Lower leg skin (tissue), 3 donors: ENCODE measurements around the gene ISCU.

Experiments
- POLR2A ChIP-seq, 2 donors: fragments of 450-650 bp; IDR thresholded peaks; one replicate each; pipeline ENCODE4 v1.6.1; 2016 to 2017; ENCODE audit warnings: antibody characterized with exemption in 2 of 2, mild to moderate bottlenecking in 1 of 2, moderate library complexity in 1 of 2
- TF ChIP-seq, protein P1 (sequence below), 3 donors: fragments of 450-650 bp; IDR thresholded peaks; one replicate each; pipeline ENCODE4 v1.5.1; 2016; ENCODE audit warnings: antibody characterized with exemption in 3 of 3, mild to moderate bottlenecking in 3 of 3, moderate library complexity in 2 of 3

DNA sequence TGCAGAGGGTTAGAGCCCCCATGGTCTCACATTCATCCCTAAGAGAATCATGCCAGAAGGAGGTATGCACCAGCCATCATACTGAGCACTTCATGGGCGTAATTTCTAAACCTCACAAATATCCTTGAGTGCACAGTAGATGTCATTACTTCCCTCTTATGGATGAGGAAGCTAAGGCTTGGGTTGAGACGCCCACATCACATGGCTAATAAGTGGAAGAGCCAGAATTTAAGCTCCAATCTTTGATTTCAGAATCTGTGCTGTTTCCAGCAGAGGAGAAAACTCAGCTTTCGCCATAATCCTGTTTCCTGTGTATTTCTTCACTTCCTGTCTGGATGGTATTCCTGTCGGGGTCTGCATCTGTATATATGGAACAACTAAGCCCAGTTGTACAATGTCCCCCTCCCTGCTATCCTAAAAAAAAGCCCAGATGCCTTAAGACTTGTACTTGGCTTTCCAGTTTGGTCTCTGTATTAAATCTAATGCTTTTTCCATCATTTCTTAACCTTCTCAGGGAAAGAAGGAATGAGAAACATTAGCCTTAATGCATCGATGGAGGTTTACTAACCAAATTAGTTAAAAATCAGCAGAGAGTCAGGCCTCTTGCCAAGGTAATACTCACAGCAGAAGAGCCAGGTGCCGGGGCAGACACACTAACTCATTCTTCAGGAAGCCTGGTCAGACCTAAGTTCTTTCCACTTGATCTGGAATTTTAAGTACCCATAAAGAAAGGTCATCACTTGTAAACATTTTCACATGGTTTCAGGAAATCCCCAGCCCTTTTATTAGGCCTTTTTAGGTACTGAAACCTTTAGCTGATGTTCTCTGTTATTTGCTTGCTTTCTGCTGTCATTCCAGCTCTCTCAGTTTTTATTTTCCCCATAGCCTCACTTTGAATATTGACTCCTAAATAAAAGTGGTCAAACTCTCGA is 5.3 kb downstream of the ISCU start:
- TF ChIP-seq, protein P1, sequence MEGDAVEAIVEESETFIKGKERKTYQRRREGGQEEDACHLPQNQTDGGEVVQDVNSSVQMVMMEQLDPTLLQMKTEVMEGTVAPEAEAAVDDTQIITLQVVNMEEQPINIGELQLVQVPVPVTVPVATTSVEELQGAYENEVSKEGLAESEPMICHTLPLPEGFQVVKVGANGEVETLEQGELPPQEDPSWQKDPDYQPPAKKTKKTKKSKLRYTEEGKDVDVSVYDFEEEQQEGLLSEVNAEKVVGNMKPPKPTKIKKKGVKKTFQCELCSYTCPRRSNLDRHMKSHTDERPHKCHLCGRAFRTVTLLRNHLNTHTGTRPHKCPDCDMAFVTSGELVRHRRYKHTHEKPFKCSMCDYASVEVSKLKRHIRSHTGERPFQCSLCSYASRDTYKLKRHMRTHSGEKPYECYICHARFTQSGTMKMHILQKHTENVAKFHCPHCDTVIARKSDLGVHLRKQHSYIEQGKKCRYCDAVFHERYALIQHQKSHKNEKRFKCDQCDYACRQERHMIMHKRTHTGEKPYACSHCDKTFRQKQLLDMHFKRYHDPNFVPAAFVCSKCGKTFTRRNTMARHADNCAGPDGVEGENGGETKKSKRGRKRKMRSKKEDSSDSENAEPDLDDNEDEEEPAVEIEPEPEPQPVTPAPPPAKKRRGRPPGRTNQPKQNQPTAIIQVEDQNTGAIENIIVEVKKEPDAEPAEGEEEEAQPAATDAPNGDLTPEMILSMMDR (IDR thresholded peaks at IDR 0.05): no peak
- TF ChIP-seq POLR2A (IDR thresholded peaks at IDR 0.05): no peak
